ENCODE results near the gene VWDE.

Gene VWDE

DNA sequence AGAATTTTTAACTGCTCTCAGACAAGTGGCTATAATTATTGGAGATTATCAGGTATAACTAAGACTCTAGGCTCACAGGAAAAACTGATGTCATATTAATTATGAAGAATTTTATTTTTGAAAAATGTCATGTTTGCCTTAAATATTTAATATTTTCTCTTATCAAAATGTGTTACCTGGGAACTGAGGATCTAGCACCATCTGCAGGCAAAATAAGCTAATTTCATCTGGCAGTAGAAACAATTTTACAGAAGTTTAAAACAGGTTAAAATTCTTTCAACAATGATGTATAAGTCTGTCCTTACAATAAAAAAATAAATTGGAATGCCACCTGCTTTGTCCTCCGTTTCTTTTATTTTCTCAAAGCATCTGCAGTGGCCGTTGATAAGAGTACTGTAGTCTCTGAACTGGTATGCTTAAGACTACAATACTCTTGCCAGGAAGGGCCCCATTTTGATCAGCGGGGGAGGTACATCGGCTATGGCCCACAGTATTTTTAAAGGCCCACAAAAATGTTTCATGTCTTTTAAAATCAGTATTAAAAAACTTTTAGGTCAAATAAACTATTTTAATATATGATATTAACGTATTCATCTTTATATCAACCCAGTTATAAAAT lies 81.3 kb downstream of the VWDE start:
- no peak for TF ChIP-seq POLR2A (IDR thresholded peaks at IDR 0.05; ENCODE audit: extremely low read depth, insufficient read length)
- TF ChIP-seq, protein P1, sequence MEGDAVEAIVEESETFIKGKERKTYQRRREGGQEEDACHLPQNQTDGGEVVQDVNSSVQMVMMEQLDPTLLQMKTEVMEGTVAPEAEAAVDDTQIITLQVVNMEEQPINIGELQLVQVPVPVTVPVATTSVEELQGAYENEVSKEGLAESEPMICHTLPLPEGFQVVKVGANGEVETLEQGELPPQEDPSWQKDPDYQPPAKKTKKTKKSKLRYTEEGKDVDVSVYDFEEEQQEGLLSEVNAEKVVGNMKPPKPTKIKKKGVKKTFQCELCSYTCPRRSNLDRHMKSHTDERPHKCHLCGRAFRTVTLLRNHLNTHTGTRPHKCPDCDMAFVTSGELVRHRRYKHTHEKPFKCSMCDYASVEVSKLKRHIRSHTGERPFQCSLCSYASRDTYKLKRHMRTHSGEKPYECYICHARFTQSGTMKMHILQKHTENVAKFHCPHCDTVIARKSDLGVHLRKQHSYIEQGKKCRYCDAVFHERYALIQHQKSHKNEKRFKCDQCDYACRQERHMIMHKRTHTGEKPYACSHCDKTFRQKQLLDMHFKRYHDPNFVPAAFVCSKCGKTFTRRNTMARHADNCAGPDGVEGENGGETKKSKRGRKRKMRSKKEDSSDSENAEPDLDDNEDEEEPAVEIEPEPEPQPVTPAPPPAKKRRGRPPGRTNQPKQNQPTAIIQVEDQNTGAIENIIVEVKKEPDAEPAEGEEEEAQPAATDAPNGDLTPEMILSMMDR (IDR thresholded peaks at IDR 0.05; ENCODE audit: low read depth, low read length) = peak; percentile 53
- no peak for TF ChIP-seq MYC (IDR thresholded peaks at IDR 0.05; ENCODE audit: low read depth, low read length)
- TF ChIP-seq, protein P2, sequence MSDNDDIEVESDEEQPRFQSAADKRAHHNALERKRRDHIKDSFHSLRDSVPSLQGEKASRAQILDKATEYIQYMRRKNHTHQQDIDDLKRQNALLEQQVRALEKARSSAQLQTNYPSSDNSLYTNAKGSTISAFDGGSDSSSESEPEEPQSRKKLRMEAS (IDR thresholded peaks at IDR 0.05; ENCODE audit: low read depth, low read length) = no peak
- DNase-seq (ENCODE audit: low read depth) = peak; percentile 37
- H3K4me3 ChIP-seq (ENCODE audit: low read depth, low read length) = no peak overlapping the region

DNA sequence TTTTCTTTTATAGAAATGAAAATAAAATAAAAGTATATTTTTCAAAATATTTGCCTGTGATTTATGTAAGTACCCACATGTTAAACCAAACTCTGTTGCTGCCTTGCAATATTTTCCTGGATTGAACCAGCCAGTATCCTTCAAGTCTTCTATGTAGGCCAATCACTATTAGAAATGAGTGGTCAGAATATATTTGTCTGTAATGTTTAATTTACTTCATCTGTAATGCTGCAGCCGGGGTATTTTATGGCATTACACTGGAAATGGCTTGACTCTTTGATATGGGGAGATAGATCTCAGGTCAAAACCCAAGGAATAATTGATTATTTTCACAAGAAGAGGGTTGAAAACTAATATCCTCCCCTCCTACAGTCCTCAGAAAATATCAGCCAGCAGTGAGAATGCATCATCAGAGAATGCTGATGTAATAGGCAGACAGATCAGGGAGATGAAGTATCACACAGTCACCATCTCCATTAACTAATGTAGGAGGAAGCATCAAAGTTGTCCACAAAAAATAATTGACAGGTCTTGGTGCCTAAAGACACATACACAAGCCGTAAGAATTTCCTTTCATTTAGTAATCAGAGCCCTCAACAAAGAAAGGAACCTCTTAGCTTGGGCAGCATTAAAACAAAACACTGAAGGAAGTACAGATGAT lies 82.5 kb downstream of the VWDE start:
- TF ChIP-seq, protein P2 (IDR thresholded peaks at IDR 0.05; ENCODE audit: low read depth, low read length) = no peak
- TF ChIP-seq MYC (IDR thresholded peaks at IDR 0.05; ENCODE audit: low read depth, low read length) (no peak), POLR2A (IDR thresholded peaks at IDR 0.05; ENCODE audit: extremely low read depth, insufficient read length) (no peak)
- TF ChIP-seq, protein P1 (IDR thresholded peaks at IDR 0.05; ENCODE audit: low read depth, low read length) = no peak
- no peak for DNase-seq (ENCODE audit: low read depth)
- H3K4me3 ChIP-seq (ENCODE audit: low read depth, low read length) = no peak overlapping the region

DNA sequence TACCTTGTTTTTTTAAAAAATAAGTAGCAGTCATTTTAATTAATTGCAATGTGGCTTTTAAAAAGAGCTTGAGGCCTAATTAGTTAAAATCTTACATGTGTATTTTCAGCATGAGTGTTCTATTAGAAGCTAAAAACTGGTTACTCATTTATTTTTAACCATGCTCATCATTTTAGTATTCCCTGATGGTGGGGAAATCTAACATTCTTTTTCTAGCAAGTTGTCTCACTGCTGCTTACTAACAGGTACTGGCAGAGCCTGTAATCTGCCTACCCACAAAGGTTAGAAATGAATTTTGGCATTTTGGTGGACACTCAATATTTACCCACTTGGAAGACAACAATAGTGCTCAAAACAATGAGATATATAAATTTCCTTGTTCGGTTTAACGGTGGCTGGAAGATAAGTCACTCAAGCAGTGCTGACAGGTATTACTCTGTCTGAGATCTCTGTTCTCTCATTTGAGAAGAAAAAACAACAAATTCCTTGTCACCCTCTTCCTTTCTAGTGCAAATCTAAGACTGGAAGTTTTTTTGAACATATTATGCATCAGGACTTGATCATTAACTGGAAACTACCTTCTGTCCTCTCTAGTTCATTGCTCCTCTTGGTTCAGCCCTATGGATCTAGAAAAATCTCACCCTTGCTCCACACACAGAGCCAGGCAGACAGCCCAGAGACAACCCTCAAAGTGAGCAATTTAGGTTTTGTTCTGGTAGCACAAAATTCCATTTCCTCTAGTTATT lies 83.3 kb downstream of the VWDE start:
- TF ChIP-seq MYC (IDR thresholded peaks at IDR 0.05; ENCODE audit: low read depth, low read length) (no peak), POLR2A (IDR thresholded peaks at IDR 0.05; ENCODE audit: extremely low read depth, insufficient read length) (no peak)
- TF ChIP-seq, protein P1 (IDR thresholded peaks at IDR 0.05; ENCODE audit: low read depth, low read length) = no peak
- TF ChIP-seq, protein P2 (IDR thresholded peaks at IDR 0.05; ENCODE audit: low read depth, low read length) = no peak
- DNase-seq (ENCODE audit: low read depth) = no peak
- no peak overlapping the region for H3K4me3 ChIP-seq (ENCODE audit: low read depth, low read length)

DNA sequence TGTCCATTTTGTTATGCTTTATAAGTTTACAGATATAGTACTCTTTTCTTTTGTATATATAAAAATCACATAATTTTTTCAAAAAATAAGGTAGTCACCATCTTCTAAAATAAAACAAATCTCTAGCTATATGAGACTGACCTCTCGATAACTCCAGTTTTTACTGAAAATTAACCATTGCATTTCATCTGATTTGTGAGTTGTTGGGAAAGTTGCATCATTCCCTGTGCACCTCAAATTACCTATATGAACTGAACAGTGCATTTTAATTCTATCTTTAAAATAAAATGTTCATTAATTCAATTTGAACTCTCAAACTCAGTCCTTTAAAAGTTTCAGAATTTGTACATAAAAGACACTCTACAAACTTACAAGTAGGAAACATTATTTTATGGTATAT lies 86.0 kb downstream of the VWDE start:
- DNase-seq (ENCODE audit: low read depth) = no peak
- TF ChIP-seq MYC (IDR thresholded peaks at IDR 0.05; ENCODE audit: low read depth, low read length) = no peak
- TF ChIP-seq, protein P2 (IDR thresholded peaks at IDR 0.05; ENCODE audit: low read depth, low read length) = no peak
- TF ChIP-seq POLR2A (IDR thresholded peaks at IDR 0.05; ENCODE audit: extremely low read depth, insufficient read length) = no peak
- TF ChIP-seq, protein P1 (IDR thresholded peaks at IDR 0.05; ENCODE audit: low read depth, low read length) = no peak
- H3K4me3 ChIP-seq (ENCODE audit: low read depth, low read length) = no peak overlapping the region

DNA sequence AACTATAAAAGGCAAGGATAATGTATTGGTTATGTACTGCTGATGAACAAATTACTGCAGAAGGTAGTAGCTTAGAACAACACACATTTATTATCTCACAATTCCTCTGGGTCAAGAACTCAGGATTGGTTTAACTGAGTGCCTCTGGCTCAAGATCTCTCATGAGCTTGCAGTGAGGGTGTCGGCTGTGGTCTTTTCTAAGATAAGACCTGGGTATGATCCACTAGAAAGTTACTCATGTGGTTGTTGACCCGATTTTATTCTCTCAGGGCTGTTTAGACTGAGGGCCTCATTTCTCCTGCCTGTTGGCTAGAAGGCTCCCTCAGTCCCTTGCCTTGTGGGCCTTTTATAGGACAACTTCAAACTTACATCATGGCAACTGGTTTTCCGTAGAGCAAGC lies 86.7 kb downstream of the VWDE start:
- no peak overlapping the region for H3K4me3 ChIP-seq (ENCODE audit: low read depth, low read length)
- DNase-seq (ENCODE audit: low read depth) = no peak
- TF ChIP-seq, protein P1 (IDR thresholded peaks at IDR 0.05; ENCODE audit: low read depth, low read length) = no peak
- TF ChIP-seq, protein P2 (IDR thresholded peaks at IDR 0.05; ENCODE audit: low read depth, low read length) = no peak
- TF ChIP-seq MYC (IDR thresholded peaks at IDR 0.05; ENCODE audit: low read depth, low read length) (no peak), POLR2A (IDR thresholded peaks at IDR 0.05; ENCODE audit: extremely low read depth, insufficient read length) (no peak)

All from NB4 (cell line).